Uterus (tissue), 2 donors: ENCODE results near the gene ARFGAP2.

ENCODE experiments used
- CTCF ChIP-seq, 4 experiments: fragments of 200-600 bp in 2 of 4; fragments of 450-650 bp in 2 of 4; sonication (generic) in 2 of 4; IDR thresholded peaks; one replicate each; pipeline ENCODE4 v1.5.1; 2016 to 2019; ENCODE audit warnings: antibody characterized with exemption in 4 of 4, mild to moderate bottlenecking in 2 of 4, moderate library complexity in 1 of 4
- POLR2A ChIP-seq, 2 donors: fragments of 450-650 bp; IDR thresholded peaks; one replicate each; pipeline ENCODE4 v1.6.1; 2016; ENCODE audit warnings: antibody characterized with exemption in 2 of 2, mild to moderate bottlenecking in 1 of 2, moderate library complexity in 1 of 2

GRCh38 chr11:47161134-47161854 lies 15.4 kb downstream of the ARFGAP2 start:
- TF ChIP-seq CTCF (IDR thresholded peaks at IDR 0.05), result peak; percentile 34 to 68 (median 48)
- TF ChIP-seq POLR2A (IDR thresholded peaks at IDR 0.05), result no peak
